H1 (cell line): ENCODE results near the gene NKTR. TPM values are rescaled to one million over a fixed set of nuclear protein-coding genes. Genes with fewer than 3 reads are reported as not detected.

Experiments
- CTCF ChIA-PET: fragments of 300-600 bp; sonication (Branson Sonifier 250); formaldehyde crosslinking; loops from one replicate; lab custom pipeline; 2021; ENCODE audit not compliant: partially characterized antibody; lab: Charles Lee
- POLR2A ChIA-PET: fragments of 300-600 bp; sonication (Branson Sonifier 250); formaldehyde crosslinking; loops from one replicate; lab custom pipeline; 2021; ENCODE audit warnings: inconsistent platforms; ENCODE audit not compliant: partially characterized antibody; lab: Charles Lee
- DNase-seq, 2 experiments: peaks; one replicate each; pipeline versions ENCODE4 v3.0.0 to v3.0.0-alpha.2; 2010 to 2022; ENCODE audit warnings: low spot score in 2 of 2, low read depth in 1 of 2, mixed read lengths in 1 of 2
- FAIRE-seq: peaks from 2 replicates; lab custom pipeline; 2011; peaks lifted over from hg19 to GRCh38; lab: Jason Lieb, UNC
- H2AFZ ChIP-seq: 2 replicates; pipeline ENCODE4 v1.8.1; 2012; ENCODE audit warnings: low read length, inconsistent platforms
- H2AK5ac ChIP-seq: 2 replicates; pipeline ENCODE4 v1.6.1; 2013; ENCODE audit warnings: low read depth, low read length
- H2BK120ac ChIP-seq: replicated peaks from 2 replicates; pipeline ENCODE3; 2013; ENCODE audit warnings: low read depth, low read length, inconsistent platforms
- H2BK12ac ChIP-seq: 2 replicates; pipeline ENCODE4 v1.6.1; 2013; ENCODE audit warnings: low read depth, low read length
- H2BK15ac ChIP-seq: 2 replicates; pipeline ENCODE4 v1.6.1; 2013; ENCODE audit warnings: low read length
- H2BK20ac ChIP-seq: 2 replicates; pipeline ENCODE4 v1.6.1; 2013; ENCODE audit warnings: low read length
- H2BK5ac ChIP-seq: 2 replicates; pipeline ENCODE4 v1.6.1; 2013; ENCODE audit warnings: low read depth, low read length
- H3K14ac ChIP-seq: 2 replicates; pipeline ENCODE4 v1.6.1; 2013; ENCODE audit warnings: inconsistent platforms; ENCODE audit not compliant: insufficient read length
- H3K18ac ChIP-seq: 2 replicates; pipeline ENCODE4 v1.6.1; 2013; ENCODE audit warnings: low read length; ENCODE audit errors: extremely low read depth
- H3K23ac ChIP-seq: 2 replicates; pipeline ENCODE4 v1.6.1; 2013; ENCODE audit warnings: inconsistent platforms; ENCODE audit not compliant: insufficient read length
- H3K23me2 ChIP-seq: 2 replicates; pipeline ENCODE4 v1.6.1; 2013; ENCODE audit warnings: low read depth, low read length
- H3K27ac ChIP-seq: 2 replicates; pipeline ENCODE4 v1.6.1; 2011; ENCODE audit warnings: low read depth, low read length, inconsistent platforms
- H3K27me3 ChIP-seq, 4 experiments: replicated peaks in 1 of 4; 1 replicate in 1 of 4; 2 replicates in 3 of 4; pipeline versions ENCODE4 v1.6.1 to v1.8.1; 2011 to 2013; ENCODE audit warnings: low read length in 3 of 4, mild to moderate bottlenecking in 3 of 4, inconsistent platforms in 2 of 4, mixed read lengths in 2 of 4, moderate library complexity in 1 of 4; ENCODE audit not compliant: control insufficient read depth in 3 of 4, insufficient read depth in 3 of 4; ENCODE audit errors: extremely low read depth in 1 of 4
- H3K36me3 ChIP-seq, 4 experiments: 2 replicates each; pipeline versions ENCODE4 v1.6.1 to v1.8.1; 2011 to 2013; ENCODE audit warnings: mild to moderate bottlenecking in 4 of 4, low read length in 3 of 4, moderate library complexity in 2 of 4, control low read depth in 1 of 4, inconsistent platforms in 1 of 4; ENCODE audit not compliant: insufficient read depth in 4 of 4, control insufficient read depth in 2 of 4
- H3K4ac ChIP-seq: replicated peaks from 2 replicates; pipeline ENCODE3; 2013; ENCODE audit warnings: low read length, low read depth, mixed read lengths, inconsistent platforms; ENCODE audit not compliant: insufficient read length
- H3K4me1 ChIP-seq, 4 experiments: replicated peaks in 1 of 4; 1 replicate in 1 of 4; 2 replicates in 3 of 4; pipeline versions ENCODE4 v1.6.1 to v1.8.1; 2011 to 2013; ENCODE audit warnings: low read length in 3 of 4, inconsistent platforms in 2 of 4, mixed read lengths in 1 of 4; ENCODE audit not compliant: insufficient read depth in 4 of 4, control insufficient read depth in 3 of 4
- H3K4me2 ChIP-seq, 2 experiments: 2 replicates each; pipeline versions ENCODE4 v1.6.1 to v1.8.1; 2011 to 2013; ENCODE audit warnings: low read depth in 2 of 2, low read length in 2 of 2, control low read depth in 1 of 2, inconsistent platforms in 1 of 2, mild to moderate bottlenecking in 1 of 2; ENCODE audit not compliant: insufficient read depth in 1 of 2
- H3K4me3 ChIP-seq, 4 experiments: fragments of 200-600, 300-600 bp in 1 of 4; sonication (generic), shearing (Covaris generic), sonication (Bioruptor Twin) in 1 of 4; 2 replicates each; pipeline versions ENCODE4 v1.5.1 to v1.8.1; 2011 to 2016; ENCODE audit warnings: low read length in 4 of 4, low read depth in 3 of 4, control low read depth in 2 of 4, inconsistent platforms in 2 of 4, mild to moderate bottlenecking in 2 of 4, mixed read lengths in 1 of 4, moderate library complexity in 1 of 4; ENCODE audit not compliant: insufficient read depth in 2 of 4; ENCODE audit errors: extremely low read depth in 1 of 4
- H3K56ac ChIP-seq: replicated peaks from 2 replicates; pipeline ENCODE3; 2013; ENCODE audit warnings: low read depth, mild to moderate bottlenecking, mixed read lengths, low read length, inconsistent platforms; ENCODE audit not compliant: insufficient read length
- H3K79me1 ChIP-seq: 2 replicates; pipeline ENCODE4 v1.6.1; 2013; ENCODE audit warnings: low read depth, low read length, control low read depth
- H3K79me2 ChIP-seq, 2 experiments: 2 replicates each; pipeline versions ENCODE4 v1.6.1 to v1.8.1; 2012 to 2013; ENCODE audit warnings: low read length in 2 of 2, mild to moderate bottlenecking in 2 of 2, inconsistent platforms in 1 of 2; ENCODE audit not compliant: insufficient read depth in 2 of 2, control insufficient read depth in 1 of 2
- H3K9ac ChIP-seq, 4 experiments: replicated peaks in 1 of 4; 1 replicate in 1 of 4; 2 replicates in 3 of 4; pipeline versions ENCODE4 v1.6.1 to v1.8.1; 2011 to 2013; ENCODE audit warnings: low read depth in 3 of 4, low read length in 3 of 4, control low read depth in 2 of 4, mild to moderate bottlenecking in 2 of 4, moderate library complexity in 2 of 4, inconsistent platforms in 1 of 4; ENCODE audit errors: extremely low read depth in 1 of 4
- H3K9me3 ChIP-seq, 2 experiments: 2 replicates each; pipeline versions ENCODE4 v1.6.1 to v1.8.1; 2012 to 2013; ENCODE audit warnings: mild to moderate bottlenecking in 2 of 2, moderate library complexity in 2 of 2, control low read depth in 1 of 2, inconsistent platforms in 1 of 2, low read depth in 1 of 2, low read length in 1 of 2, mixed read lengths in 1 of 2; ENCODE audit not compliant: insufficient read depth in 2 of 2
- H4K20me1 ChIP-seq, 2 experiments: replicated peaks in 1 of 2; 2 replicates each; pipeline versions ENCODE3 to v1.8.1; 2011 to 2013; ENCODE audit warnings: inconsistent platforms in 2 of 2, low read length in 2 of 2, mild to moderate bottlenecking in 1 of 2; ENCODE audit not compliant: insufficient read depth in 2 of 2, control insufficient read depth in 1 of 2
- H4K5ac ChIP-seq: 2 replicates; pipeline ENCODE4 v1.6.1; 2013; ENCODE audit warnings: low read length, low read depth, mixed read lengths, inconsistent platforms; ENCODE audit not compliant: insufficient read length
- H4K8ac ChIP-seq: 2 replicates; pipeline ENCODE4 v1.8.0; 2013; ENCODE audit warnings: mild to moderate bottlenecking, moderate library complexity, low read length, inconsistent platforms; ENCODE audit not compliant: insufficient read depth; ENCODE audit errors: extremely low read depth
- H4K91ac ChIP-seq: replicated peaks from 2 replicates; pipeline ENCODE3; 2013; ENCODE audit warnings: low read length, mixed read lengths, inconsistent platforms; ENCODE audit not compliant: insufficient read length
- GABPA ChIP-seq: IDR thresholded peaks from 2 replicates; pipeline ENCODE4 v1.6.1; 2011; ENCODE audit warnings: mild to moderate bottlenecking, low read length, moderate library complexity, borderline replicate concordance; ENCODE audit not compliant: insufficient read depth
- JUN ChIP-seq: IDR thresholded peaks from 2 replicates; pipeline ENCODE4 v1.6.1; 2011; ENCODE audit warnings: low read depth, mild to moderate bottlenecking, improper control_type of control experiment, low read length
- RFX5 ChIP-seq: IDR thresholded peaks from 2 replicates; pipeline ENCODE4 v1.6.1; 2011; ENCODE audit warnings: low read depth, low read length, improper control_type of control experiment, borderline replicate concordance
- RXRA ChIP-seq: IDR thresholded peaks from 2 replicates; pipeline ENCODE4 v1.6.1; 2011; ENCODE audit warnings: low read depth, mild to moderate bottlenecking, low read length, moderate library complexity; ENCODE audit not compliant: insufficient read depth
- WGBS, 2 experiments: shearing (Covaris generic) in 1 of 2; methylation state at CpG; one replicate each; pipeline versions ENCODE4 v1.1.6 to v1.1.7; 2013 to 2015; ENCODE audit warnings: low lambda C conversion rate in 2 of 2, mixed read lengths in 2 of 2, inconsistent platforms in 1 of 2, low coverage in 1 of 2, missing lambda C conversion rate in 1 of 2; ENCODE audit not compliant: insufficient replicate concordance in 2 of 2, insufficient coverage in 1 of 2, insufficient read length in 1 of 2; ENCODE audit errors: extremely low coverage in 1 of 2, missing lambda C conversion rate in 1 of 2; 5-methylcytosine and 5-hydroxymethylcytosine counted together
- polyA plus RNA-seq, 7 experiments: library from polyadenylated mRNA; depleted of rRNA in 3 of 7; stranded (reverse) in 5 of 7; unstranded in 2 of 7; fragments of >200 nt in 5 of 7; fragments of 200-250 nt in 2 of 7; gene quantifications; 1 replicate in 5 of 7; 2 replicates in 1 of 7; 4 replicates in 1 of 7; pipeline versions ENCODE4 v1.2.1 to v1.2.3, GENCODE V29; 2011 to 2013; ENCODE audit warnings: missing spikeins in 2 of 7, mixed read lengths in 2 of 7
- total RNA-seq: library from RNA; stranded (reverse); fragmentation: NEBNext Ultra II Directional; extraction: Animal tissue kit (Norgen Biotek cat#: 25700); gene quantifications from 2 replicates; pipeline ENCODE4 v1.2.1, GENCODE V29; 2021
- TF ChIP-seq, protein P1 (sequence below): IDR thresholded peaks from 2 replicates; pipeline ENCODE4 v1.6.1; 2011; ENCODE audit warnings: low read length, improper control_type of control experiment

NKTR gene
- total and polyA plus RNA-seq, 2 of the 8 experiments (the other 6 are each of a cell fraction or from before 2014, with no cell fraction given): 24.1 to 62.2 TPM

DNA sequence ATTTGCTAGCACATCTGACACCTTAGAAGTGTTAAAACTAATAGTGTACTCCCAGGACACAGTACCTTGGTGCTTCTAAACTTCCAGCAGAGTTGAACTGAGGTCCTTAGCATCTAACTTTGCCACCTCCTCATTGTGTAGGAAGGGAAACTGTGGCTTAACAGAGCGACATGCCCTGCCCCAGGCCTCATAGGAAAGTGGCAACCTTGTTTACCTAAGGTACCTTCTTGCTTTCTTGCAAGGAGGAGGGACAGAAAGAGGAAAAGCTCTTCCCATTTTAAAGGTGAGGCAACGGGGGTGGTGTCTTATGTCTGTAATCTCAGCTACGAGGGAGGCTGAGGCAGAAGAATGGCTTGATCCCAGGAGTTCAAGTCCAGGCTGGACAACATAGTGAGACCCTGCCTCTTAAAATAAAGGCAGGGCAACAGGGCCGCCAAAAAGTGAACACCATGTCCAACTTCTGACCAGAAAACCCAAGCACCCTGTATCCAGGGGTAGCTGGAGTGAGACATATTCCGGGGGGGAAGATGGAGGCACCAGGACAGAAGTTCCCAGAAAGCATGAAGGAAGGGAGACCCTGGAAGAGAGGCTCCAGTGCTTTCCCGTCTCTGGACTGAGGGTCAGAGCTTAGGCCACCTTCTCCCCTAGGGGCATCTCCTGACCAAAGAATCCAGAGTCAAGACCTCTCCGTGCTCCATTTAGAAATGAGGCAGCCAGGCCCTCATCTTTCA, 84.3 kb downstream of the NKTR start:
- 88% methylated on average over 7 of the region's 7 CpGs; no CpG with 5 or more reads in 1 of the 2 experiments for WGBS, 2 experiments
- H2AK5ac ChIP-seq: no peak overlapping the region
- no peaks in the 10 kb centered on the region for H3K79me1 ChIP-seq
- H3K27ac ChIP-seq: no peak overlapping the region
- no peak overlapping the region for H3K56ac ChIP-seq
- H4K8ac ChIP-seq: no peak overlapping the region
- TF ChIP-seq JUN (no peak), RFX5 (no peak), GABPA (no peak), RXRA (no peak)
- TF ChIP-seq, protein P1, sequence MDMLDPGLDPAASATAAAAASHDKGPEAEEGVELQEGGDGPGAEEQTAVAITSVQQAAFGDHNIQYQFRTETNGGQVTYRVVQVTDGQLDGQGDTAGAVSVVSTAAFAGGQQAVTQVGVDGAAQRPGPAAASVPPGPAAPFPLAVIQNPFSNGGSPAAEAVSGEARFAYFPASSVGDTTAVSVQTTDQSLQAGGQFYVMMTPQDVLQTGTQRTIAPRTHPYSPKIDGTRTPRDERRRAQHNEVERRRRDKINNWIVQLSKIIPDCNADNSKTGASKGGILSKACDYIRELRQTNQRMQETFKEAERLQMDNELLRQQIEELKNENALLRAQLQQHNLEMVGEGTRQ: no peak
- H2AFZ ChIP-seq: no peak overlapping the region
- H3K4me1 ChIP-seq: peaks cover 0 to 10% (median 4%) of the 10 kb centered on the region in 4 experiments; a peak in 4 of 7 replicates
- no peak overlapping the region for H3K18ac ChIP-seq
- no peak overlapping the region for H2BK15ac ChIP-seq
- H3K36me3 ChIP-seq: no peaks in the 10 kb centered on the region
- CTCF ChIA-PET: interaction anchor here (0.9 to 1.9 kb wide), 6 partner anchors 9 to 65 kb away, joined by 3 to 5 read pairs (median 4); no protein-coding TSS in a partner anchor
- H4K91ac ChIP-seq: no peak overlapping the region
- no peak overlapping the region for H3K23ac ChIP-seq
- DNase-seq (no peak), FAIRE-seq (no peak)
- no peak overlapping the region for H2BK5ac ChIP-seq
- no peak overlapping the region for H3K14ac ChIP-seq
- H3K9me3 ChIP-seq: no peaks in the 10 kb centered on the region
- H3K9ac ChIP-seq: no peak overlapping the region
- H3K4me2 ChIP-seq: no peak overlapping the region
- no peak overlapping the region for H3K4ac ChIP-seq
- no peak overlapping the region for H2BK20ac ChIP-seq
- H3K4me3 ChIP-seq: no peak overlapping the region
- no peaks in the 10 kb centered on the region for H3K27me3 ChIP-seq
- POLR2A ChIA-PET: interaction anchor here (1.2 kb wide), 2 partner anchors 24 to 120 kb away, joined by 3 read pairs; partner anchors contain the start of gene HIGD1A
- no peaks in the 10 kb centered on the region for H3K23me2 ChIP-seq
- H4K5ac ChIP-seq: no peak overlapping the region
- H2BK12ac ChIP-seq: no peak overlapping the region
- no peak overlapping the region for H2BK120ac ChIP-seq
- H3K79me2 ChIP-seq: no peaks in the 10 kb centered on the region
- H4K20me1 ChIP-seq: no peaks in the 10 kb centered on the region
